GM18867 (cell line): ENCODE data around the gene ADRA2B.
A peak's percentile ranks its signal among the peaks of the same experiment; 100 is the strongest.

Source experiments
- ATAC-seq: cut with Tn5 transposase; IDR thresholded peaks from one replicate; pipeline ENCODE4 v1.9.1; 2021; ENCODE audit warnings: mild to moderate bottlenecking, moderate library complexity; ENCODE audit not compliant: unreplicated experiment

ADRA2B gene

GRCh38 chr2:96119389-96119751 lies 3.0 kb upstream of the ADRA2B start:
- ATAC-seq, result no peak

GRCh38 chr2:96118698-96119388 lies 2.5 kb upstream of the ADRA2B start:
- no peak for ATAC-seq

- ATAC-seq, result no peak
Measured at GRCh38 chr2:96117701-96118588, 1.6 kb upstream of the ADRA2B start.

- peak; percentile 61 for ATAC-seq
Measured at GRCh38 chr2:96116879-96117533, 635 bp upstream of the ADRA2B start.

GRCh38 chr2:96115631-96116423 lies 544 bp downstream of the ADRA2B start:
- ATAC-seq, result peak; percentile 2

GRCh38 chr2:96114903-96115581 lies 1.3 kb downstream of the ADRA2B start:
- no peak for ATAC-seq

- no peak for ATAC-seq
Measured at GRCh38 chr2:96114546-96114902, 1.8 kb downstream of the ADRA2B start.

- no peak for ATAC-seq
Measured at GRCh38 chr2:96113951-96114350, 2.4 kb downstream of the ADRA2B start.

- no peak for ATAC-seq
Measured at GRCh38 chr2:96113367-96113677, 3.0 kb downstream of the ADRA2B start.

- ATAC-seq, result no peak
Measured at GRCh38 chr2:96112501-96113366, 3.6 kb downstream of the ADRA2B start.

GRCh38 chr2:96111823-96112500 lies 4.4 kb downstream of the ADRA2B start:
- ATAC-seq, result no peak

GRCh38 chr2:96111257-96111640 lies 5.1 kb downstream of the ADRA2B start:
- ATAC-seq, result no peak

GRCh38 chr2:96110621-96111256 lies 5.6 kb downstream of the ADRA2B start:
- no peak for ATAC-seq

- no peak for ATAC-seq
Measured at GRCh38 chr2:96109931-96110511, 6.3 kb downstream of the ADRA2B start.

GRCh38 chr2:96109361-96109680 lies 7.0 kb downstream of the ADRA2B start:
- ATAC-seq, result no peak

- ATAC-seq, result no peak
Measured at GRCh38 chr2:96108541-96109360, 7.6 kb downstream of the ADRA2B start.

- no peak for ATAC-seq
Measured at GRCh38 chr2:96108151-96108540, 8.2 kb downstream of the ADRA2B start.

- ATAC-seq, result no peak
Measured at GRCh38 chr2:96107708-96108065, 8.7 kb downstream of the ADRA2B start.
